ENCODE results near the gene GPR160.

The GPR160 gene

GRCh38 chr3:170062068-170062467 lies 24.3 kb downstream of the GPR160 start:
- in situ Hi-C loops (cut with MboI; ENCODE audit: low sequenced_read_pairs): no loop called here

GRCh38 chr3:170062769-170063168 lies 25.0 kb downstream of the GPR160 start:
- H3K4me3 ChIP-seq: no peak overlapping the region
- in situ Hi-C loops (cut with MboI; ENCODE audit: low sequenced_read_pairs): no loop called here
- DNase-seq (ENCODE audit: low spot score in 2 of 2): no peak
- no peaks in the 10 kb centered on the region for H3K9me3 ChIP-seq
- no peaks in the 10 kb centered on the region for H3K27me3 ChIP-seq (ENCODE audit: low read depth)
- H3K4me1 ChIP-seq: no peaks in the 10 kb centered on the region
- no peaks in the 10 kb centered on the region for H3K36me3 ChIP-seq (replicated peaks)

More at GRCh38 chr3:170062068-170062467, 24.3 kb downstream of the GPR160 start:
- no peaks in the 10 kb centered on the region for H3K9me3 ChIP-seq
- H3K27me3 ChIP-seq (ENCODE audit: low read depth): no peaks in the 10 kb centered on the region
- no peaks in the 10 kb centered on the region for H3K4me1 ChIP-seq
- no peak overlapping the region for H3K4me3 ChIP-seq
- H3K36me3 ChIP-seq (replicated peaks): no peaks in the 10 kb centered on the region
- DNase-seq (ENCODE audit: low spot score in 2 of 2): no peak

- no peaks in the 10 kb centered on the region for H3K4me1 ChIP-seq
- no peak for DNase-seq (ENCODE audit: low spot score in 2 of 2)
- H3K4me3 ChIP-seq: no peak overlapping the region
- H3K27me3 ChIP-seq (ENCODE audit: low read depth): no peaks in the 10 kb centered on the region
- H3K36me3 ChIP-seq (replicated peaks): no peaks in the 10 kb centered on the region
- in situ Hi-C loops (cut with MboI; ENCODE audit: low sequenced_read_pairs): no loop called here
- no peaks in the 10 kb centered on the region for H3K9me3 ChIP-seq
Measured at GRCh38 chr3:170063691-170064090, 25.9 kb downstream of the GPR160 start.

GRCh38 chr3:170064108-170064507 lies 26.3 kb downstream of the GPR160 start:
- DNase-seq (ENCODE audit: low spot score in 2 of 2): no peak
- Histone ChIP-seq H3K36me3 (replicated peaks) (no peaks in the 10 kb centered on the region), H3K4me3 (no peak overlapping the region), H3K27me3 (ENCODE audit: low read depth) (no peaks in the 10 kb centered on the region), H3K9me3 (no peaks in the 10 kb centered on the region), H3K4me1 (no peaks in the 10 kb centered on the region)
- in situ Hi-C loops (cut with MboI; ENCODE audit: low sequenced_read_pairs): no loop called here

GRCh38 chr3:170075441-170076091 lies 37.8 kb downstream of the GPR160 start:
- Histone ChIP-seq H3K36me3 (replicated peaks) (no peaks in the 10 kb centered on the region), H3K4me3 (no peak overlapping the region), H3K27me3 (ENCODE audit: low read depth) (no peaks in the 10 kb centered on the region), H3K9me3 (no peaks in the 10 kb centered on the region), H3K4me1 (no peaks in the 10 kb centered on the region)
- in situ Hi-C loops (cut with MboI; ENCODE audit: low sequenced_read_pairs): no loop called here
- no peak for DNase-seq (ENCODE audit: low spot score in 2 of 2)

- Histone ChIP-seq H3K27me3 (ENCODE audit: low read depth) (no peaks in the 10 kb centered on the region), H3K9me3 (no peaks in the 10 kb centered on the region)
- DNase-seq (ENCODE audit: low spot score in 2 of 2): no peak
Measured at GRCh38 chr3:170076715-170077238, 39.0 kb downstream of the GPR160 start.

DNA sequence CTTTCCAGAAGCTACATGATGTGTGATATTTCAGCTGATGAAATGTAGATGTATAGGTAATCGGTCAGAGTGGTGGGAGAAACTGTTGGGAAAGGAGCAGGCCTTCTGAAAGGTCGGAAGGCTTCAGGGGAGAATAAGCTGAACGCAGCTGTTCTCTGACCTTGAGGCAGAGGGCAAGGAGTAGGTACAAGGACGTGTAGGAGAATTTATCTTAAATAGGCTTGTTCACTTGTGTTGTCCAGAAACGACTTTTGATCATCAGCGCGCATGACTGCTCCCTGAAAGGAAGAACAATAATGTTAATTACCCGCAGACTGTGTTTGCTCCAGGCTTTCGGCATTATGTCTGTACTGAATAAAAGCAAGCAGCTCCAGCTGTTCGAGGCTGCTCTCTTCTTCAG lies 39.6 kb downstream of the GPR160 start:
- H3K4me1 ChIP-seq: no peaks in the 10 kb centered on the region

More at GRCh38 chr3:170076715-170077238, 39.0 kb downstream of the GPR160 start:
- Histone ChIP-seq H3K4me1 (no peaks in the 10 kb centered on the region), H3K36me3 (replicated peaks) (no peaks in the 10 kb centered on the region), H3K4me3 (no peak overlapping the region)
- in situ Hi-C loops (cut with MboI; ENCODE audit: low sequenced_read_pairs): no loop called here

GRCh38 chr3:170078620-170079281 lies 41.0 kb downstream of the GPR160 start:
- Histone ChIP-seq H3K4me1 (no peaks in the 10 kb centered on the region), H3K4me3 (no peak overlapping the region), H3K36me3 (replicated peaks) (no peaks in the 10 kb centered on the region), H3K27me3 (ENCODE audit: low read depth) (no peaks in the 10 kb centered on the region), H3K9me3 (no peaks in the 10 kb centered on the region)
- in situ Hi-C loops (cut with MboI; ENCODE audit: low sequenced_read_pairs): no loop called here
- no peak for DNase-seq (ENCODE audit: low spot score in 2 of 2)

More for the DNA sequence above, 39.6 kb downstream of the GPR160 start:
- DNase-seq (ENCODE audit: low spot score in 2 of 2): no peak
- Histone ChIP-seq H3K4me3 (no peak overlapping the region), H3K27me3 (ENCODE audit: low read depth) (no peaks in the 10 kb centered on the region), H3K36me3 (replicated peaks) (no peaks in the 10 kb centered on the region), H3K9me3 (no peaks in the 10 kb centered on the region)
- in situ Hi-C loops (cut with MboI; ENCODE audit: low sequenced_read_pairs): no loop called here

GRCh38 chr3:170079536-170080165 lies 41.9 kb downstream of the GPR160 start:
- no peak overlapping the region for H3K4me3 ChIP-seq

DNA sequence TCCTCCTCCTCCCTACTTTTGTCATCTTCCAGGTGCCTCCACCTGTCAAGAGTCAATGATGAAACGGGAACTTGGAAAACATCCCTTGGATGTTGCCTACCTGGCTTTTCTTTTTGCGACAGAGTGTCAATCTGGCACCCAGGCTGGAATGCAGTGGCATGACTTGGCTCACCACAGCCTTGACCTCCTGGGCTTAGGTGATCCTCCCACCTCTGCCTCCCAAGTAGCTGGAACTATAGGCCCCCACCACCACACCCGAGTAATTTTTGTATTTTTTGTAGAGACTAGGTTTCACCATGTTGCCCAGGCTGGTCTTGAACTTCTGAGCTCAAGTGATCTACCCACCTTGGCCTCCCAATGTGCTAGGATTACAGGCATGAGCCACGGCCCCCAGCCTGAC lies 42.8 kb downstream of the GPR160 start:
- Histone ChIP-seq H3K9me3 (no peaks in the 10 kb centered on the region), H3K4me3 (no peak overlapping the region), H3K36me3 (replicated peaks) (0 out of 2 replicates have a peak, but pooled peaks cover 3% of the 10 kb centered on the region), H3K27me3 (ENCODE audit: low read depth) (no peaks in the 10 kb centered on the region), H3K4me1 (no peaks in the 10 kb centered on the region)
- DNase-seq (ENCODE audit: low spot score in 2 of 2): no peak
- in situ Hi-C loops (cut with MboI; ENCODE audit: low sequenced_read_pairs): no loop called here

More at GRCh38 chr3:170079536-170080165, 41.9 kb downstream of the GPR160 start:
- Histone ChIP-seq H3K4me1 (no peaks in the 10 kb centered on the region), H3K27me3 (ENCODE audit: low read depth) (no peaks in the 10 kb centered on the region), H3K36me3 (replicated peaks) (no peaks in the 10 kb centered on the region), H3K9me3 (no peaks in the 10 kb centered on the region)
- in situ Hi-C loops (cut with MboI; ENCODE audit: low sequenced_read_pairs): no loop called here
- no peak for DNase-seq (ENCODE audit: low spot score in 2 of 2)

- no peaks in the 10 kb centered on the region for H3K4me1 ChIP-seq
- H3K4me3 ChIP-seq: no peak overlapping the region
- peaks cover 6% of the 10 kb centered on the region for H3K36me3 ChIP-seq (replicated peaks)
- no peaks in the 10 kb centered on the region for H3K9me3 ChIP-seq
- H3K27me3 ChIP-seq (ENCODE audit: low read depth): no peaks in the 10 kb centered on the region
- in situ Hi-C loops (cut with MboI; ENCODE audit: low sequenced_read_pairs): no loop called here
- no peak for DNase-seq (ENCODE audit: low spot score in 2 of 2)
Measured at GRCh38 chr3:170081079-170081741, 43.4 kb downstream of the GPR160 start.

DNA sequence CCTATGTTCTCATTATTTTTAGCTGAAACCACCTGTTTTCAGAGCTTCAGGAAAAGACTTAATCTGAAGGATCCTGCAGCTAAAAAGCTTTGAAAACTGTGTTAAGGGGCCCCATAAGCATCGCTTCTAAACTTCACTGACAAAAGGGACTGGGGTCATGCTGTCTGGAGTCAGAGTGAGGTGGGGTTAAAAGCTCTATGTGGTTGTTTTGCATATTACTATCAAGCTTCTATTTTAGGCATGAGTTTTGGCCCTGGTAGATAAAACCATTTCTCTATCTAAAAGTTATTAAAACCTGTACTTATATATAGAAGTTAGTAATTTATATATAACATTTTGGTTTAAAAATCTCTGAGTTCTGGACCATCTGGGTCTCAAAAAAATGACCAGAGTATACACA lies 45.5 kb downstream of the GPR160 start:
- Histone ChIP-seq H3K36me3 (replicated peaks) (peaks cover 24% of the 10 kb centered on the region), H3K4me1 (no peaks in the 10 kb centered on the region), H3K4me3 (no peak overlapping the region), H3K9me3 (no peaks in the 10 kb centered on the region), H3K27me3 (ENCODE audit: low read depth) (no peaks in the 10 kb centered on the region)
- DNase-seq (ENCODE audit: low spot score in 2 of 2): no peak
- in situ Hi-C loops (cut with MboI; ENCODE audit: low sequenced_read_pairs): no loop called here

GRCh38 chr3:170085396-170085795 lies 47.6 kb downstream of the GPR160 start:
- Histone ChIP-seq H3K27me3 (ENCODE audit: low read depth) (no peaks in the 10 kb centered on the region), H3K4me1 (no peaks in the 10 kb centered on the region), H3K4me3 (no peak overlapping the region), H3K36me3 (replicated peaks) (peaks cover 29% of the 10 kb centered on the region), H3K9me3 (no peaks in the 10 kb centered on the region)
- no peak for DNase-seq (ENCODE audit: low spot score in 2 of 2)
- in situ Hi-C loops (cut with MboI; ENCODE audit: low sequenced_read_pairs): no loop called here

All from HAP-1 (cell line).